Astrocyte (in vitro differentiated cells and primary cell): Measurements from ENCODE around the gene SQOR. TPM values are rescaled to one million over a fixed set of nuclear protein-coding genes. Genes with fewer than 3 reads are reported as not detected.

ENCODE experiments used
- DNase-seq: peaks from one replicate; pipeline ENCODE4 v3.0.0-alpha.2; 2010; ENCODE audit warnings: low read depth
- FAIRE-seq: peaks from 2 replicates; lab custom pipeline; 2011; peaks lifted over from hg19 to GRCh38; lab: Jason Lieb, UNC
- H2AFZ ChIP-seq: 2 replicates; pipeline ENCODE4 v1.6.0; 2012; ENCODE audit warnings: low read depth, low read length, inconsistent platforms
- H3K27ac ChIP-seq: 2 replicates; pipeline ENCODE4 v1.5.1; 2011; ENCODE audit warnings: low read depth, low read length, inconsistent platforms
- H3K27me3 ChIP-seq: 2 replicates; pipeline ENCODE4 v1.6.0; 2011; ENCODE audit warnings: low read length, inconsistent platforms; ENCODE audit not compliant: insufficient read depth
- H3K36me3 ChIP-seq: 2 replicates; pipeline ENCODE4 v1.5.1; 2011; ENCODE audit warnings: low read length, inconsistent platforms; ENCODE audit not compliant: insufficient read depth
- H3K4me1 ChIP-seq: 2 replicates; pipeline ENCODE4 v1.5.1; 2011; ENCODE audit warnings: low read length, inconsistent platforms; ENCODE audit not compliant: insufficient read depth
- H3K4me2 ChIP-seq: 2 replicates; pipeline ENCODE4 v1.6.0; 2012; ENCODE audit warnings: low read length, inconsistent platforms
- H3K4me3 ChIP-seq: 2 replicates; pipeline ENCODE4 v1.5.1; 2011; ENCODE audit warnings: low read depth, mild to moderate bottlenecking, low read length, inconsistent platforms; ENCODE audit not compliant: insufficient read depth
- H3K79me2 ChIP-seq: 2 replicates; pipeline ENCODE4 v1.6.0; 2012; ENCODE audit warnings: mild to moderate bottlenecking, low read length, inconsistent platforms; ENCODE audit not compliant: insufficient read depth
- H3K9ac ChIP-seq: 2 replicates; pipeline ENCODE4 v1.6.0; 2012; ENCODE audit warnings: mild to moderate bottlenecking, low read length, inconsistent platforms
- H3K9me3 ChIP-seq: 2 replicates; pipeline ENCODE4 v1.5.1; 2012; ENCODE audit warnings: low read depth, mild to moderate bottlenecking, low read length, inconsistent platforms; ENCODE audit not compliant: insufficient read depth
- H4K20me1 ChIP-seq: 2 replicates; pipeline ENCODE4 v1.6.0; 2012; ENCODE audit warnings: low read length, inconsistent platforms; ENCODE audit not compliant: insufficient read depth
- H3K27ac Mint-ChIP-seq: one replicate; pipeline ENCODE4 v1.8.0; 2021; ENCODE audit warnings: mild to moderate bottlenecking, mixed read lengths; ENCODE audit not compliant: unreplicated experiment
- H3K27me3 Mint-ChIP-seq: one replicate; pipeline ENCODE4 v1.8.0; 2021; ENCODE audit warnings: low read depth, mixed read lengths; ENCODE audit not compliant: unreplicated experiment
- H3K36me3 Mint-ChIP-seq: one replicate; pipeline ENCODE4 v1.8.0; 2021; ENCODE audit warnings: low read depth, mixed read lengths; ENCODE audit not compliant: unreplicated experiment
- H3K4me1 Mint-ChIP-seq: one replicate; pipeline ENCODE4 v1.8.0; 2021; ENCODE audit warnings: low read depth, mixed read lengths; ENCODE audit not compliant: unreplicated experiment
- H3K4me3 Mint-ChIP-seq: one replicate; pipeline ENCODE4 v1.8.0; 2021; ENCODE audit warnings: mild to moderate bottlenecking, moderate library complexity, mixed read lengths; ENCODE audit not compliant: unreplicated experiment
- H3K9me3 Mint-ChIP-seq: one replicate; pipeline ENCODE4 v1.8.0; 2021; ENCODE audit warnings: mild to moderate bottlenecking, mixed read lengths; ENCODE audit not compliant: unreplicated experiment
- EZH2 ChIP-seq: IDR thresholded peaks from 2 replicates; pipeline ENCODE4 v1.6.1; 2012; ENCODE audit warnings: mild to moderate bottlenecking, low read length, inconsistent platforms; ENCODE audit not compliant: insufficient read depth
- total RNA-seq: library from RNA; stranded (reverse); gene quantifications from 2 replicates; pipeline ENCODE4 v1.2.1, GENCODE V29; 2021
- TF ChIP-seq, protein P1 (sequence below): IDR thresholded peaks from 2 replicates; pipeline ENCODE4 v1.5.1; 2011; ENCODE audit warnings: low read depth, mild to moderate bottlenecking, inconsistent platforms, low read length, moderate library complexity; ENCODE audit not compliant: insufficient read depth

Gene SQOR
- total RNA-seq, 1 donor from 2014 or later: 4.0 TPM

DNA sequence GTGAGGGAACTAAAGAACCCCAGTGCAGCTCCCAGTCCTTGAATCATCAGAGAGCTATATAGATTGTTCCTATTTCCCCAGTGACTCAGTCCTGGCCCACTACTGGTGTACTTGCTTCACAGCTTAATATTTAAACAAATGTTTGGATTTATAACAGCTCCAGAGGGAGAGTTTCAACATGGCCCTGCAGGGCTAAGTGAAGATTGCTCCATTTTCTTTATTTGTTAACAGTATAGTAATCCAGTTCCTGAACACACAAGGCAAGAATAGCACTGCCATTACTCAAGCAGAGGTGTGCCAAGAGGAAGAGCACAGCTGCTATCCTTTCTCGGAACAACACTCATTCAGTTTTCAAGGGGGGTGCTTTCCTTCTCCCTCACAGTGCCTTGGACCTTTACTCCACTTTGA is 6.5 kb downstream of the SQOR start:
- Histone ChIP-seq H4K20me1 (no peaks in the 10 kb centered on the region), H3K4me1 (peaks cover 38% of the 10 kb centered on the region), H3K27me3 (no peaks in the 10 kb centered on the region), H3K27ac (peak overlapping the region; percentile 56), H3K9me3 (no peaks in the 10 kb centered on the region), H2AFZ (no peak overlapping the region), H3K4me3 (no peak overlapping the region), H3K9ac (no peak overlapping the region), H3K36me3 (no peaks in the 10 kb centered on the region), H3K79me2 (no peaks in the 10 kb centered on the region), H3K4me2 (peak overlapping the region; percentile 56)
- no peak overlapping the region for H3K4me3 Mint-ChIP-seq
- H3K27ac Mint-ChIP-seq: peak overlapping the region; percentile 23
- no peak for TF ChIP-seq EZH2
- H3K36me3 Mint-ChIP-seq: no peaks in the 10 kb centered on the region
- H3K4me1 Mint-ChIP-seq: peaks cover 34% of the 10 kb centered on the region
- DNase-seq (peak; percentile 66), FAIRE-seq (no peak)
- no peaks in the 10 kb centered on the region for H3K27me3 Mint-ChIP-seq
- H3K9me3 Mint-ChIP-seq: peaks cover 3% of the 10 kb centered on the region

DNA sequence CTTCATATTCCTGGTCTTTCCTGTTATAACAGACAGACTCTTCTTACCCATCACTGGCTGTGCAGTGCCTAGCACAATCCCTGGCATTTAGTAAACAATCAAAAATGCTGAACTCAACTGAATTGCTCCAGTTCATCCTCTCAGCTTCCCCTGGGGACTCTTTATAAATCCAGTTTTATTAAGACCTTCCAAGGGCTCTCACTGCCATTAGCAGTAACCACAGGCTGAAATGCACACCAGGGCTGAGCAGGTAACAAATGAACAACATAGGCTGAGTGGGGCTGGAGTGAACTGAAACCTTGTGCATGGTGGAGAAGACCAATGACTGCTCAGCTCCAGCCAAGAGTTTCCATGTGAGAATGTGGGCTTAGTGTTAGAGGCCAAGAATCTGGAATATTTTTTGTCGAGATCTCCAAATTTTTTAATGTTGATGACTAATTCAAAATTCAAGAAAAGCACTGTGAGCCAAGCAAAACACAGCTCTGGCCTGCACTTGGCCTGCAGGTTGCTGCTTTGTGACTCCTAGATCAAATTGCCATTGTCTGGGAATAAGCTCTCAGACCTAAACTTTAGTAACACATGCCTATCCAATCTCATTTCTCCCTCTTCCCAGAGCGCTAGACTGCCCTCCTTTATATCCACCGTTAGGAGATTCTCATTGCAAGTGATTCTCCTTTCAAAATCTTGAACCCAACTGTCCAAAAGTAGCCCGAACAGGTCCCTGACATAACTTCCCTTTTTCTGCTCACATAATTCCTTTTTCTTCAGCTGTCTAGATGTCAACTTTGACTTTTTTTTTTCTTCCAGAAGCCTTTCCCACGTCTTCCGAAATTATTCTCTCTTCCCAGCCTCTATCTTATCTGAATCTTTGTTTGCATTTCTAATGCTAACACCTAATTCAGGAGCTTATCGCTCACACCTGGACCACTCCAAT is 7.4 kb downstream of the SQOR start:
- Mint-ChIP-seq H3K36me3 (no peaks in the 10 kb centered on the region), H3K4me1 (peaks cover 34% of the 10 kb centered on the region), H3K4me3 (no peak overlapping the region), H3K9me3 (peaks cover 3% of the 10 kb centered on the region), H3K27me3 (no peaks in the 10 kb centered on the region), H3K27ac (no peak overlapping the region)
- Histone ChIP-seq H3K4me3 (no peak overlapping the region), H3K9ac (no peak overlapping the region), H2AFZ (no peak overlapping the region), H3K79me2 (no peaks in the 10 kb centered on the region), H3K27ac (peak overlapping the region; percentile 56), H3K4me2 (peak overlapping the region; percentile 56), H3K4me1 (peaks cover 37% of the 10 kb centered on the region), H3K27me3 (no peaks in the 10 kb centered on the region), H4K20me1 (no peaks in the 10 kb centered on the region), H3K9me3 (no peaks in the 10 kb centered on the region), H3K36me3 (no peaks in the 10 kb centered on the region)
- FAIRE-seq: peak; percentile 23
- no peak for TF ChIP-seq EZH2
- TF ChIP-seq, protein P1, sequence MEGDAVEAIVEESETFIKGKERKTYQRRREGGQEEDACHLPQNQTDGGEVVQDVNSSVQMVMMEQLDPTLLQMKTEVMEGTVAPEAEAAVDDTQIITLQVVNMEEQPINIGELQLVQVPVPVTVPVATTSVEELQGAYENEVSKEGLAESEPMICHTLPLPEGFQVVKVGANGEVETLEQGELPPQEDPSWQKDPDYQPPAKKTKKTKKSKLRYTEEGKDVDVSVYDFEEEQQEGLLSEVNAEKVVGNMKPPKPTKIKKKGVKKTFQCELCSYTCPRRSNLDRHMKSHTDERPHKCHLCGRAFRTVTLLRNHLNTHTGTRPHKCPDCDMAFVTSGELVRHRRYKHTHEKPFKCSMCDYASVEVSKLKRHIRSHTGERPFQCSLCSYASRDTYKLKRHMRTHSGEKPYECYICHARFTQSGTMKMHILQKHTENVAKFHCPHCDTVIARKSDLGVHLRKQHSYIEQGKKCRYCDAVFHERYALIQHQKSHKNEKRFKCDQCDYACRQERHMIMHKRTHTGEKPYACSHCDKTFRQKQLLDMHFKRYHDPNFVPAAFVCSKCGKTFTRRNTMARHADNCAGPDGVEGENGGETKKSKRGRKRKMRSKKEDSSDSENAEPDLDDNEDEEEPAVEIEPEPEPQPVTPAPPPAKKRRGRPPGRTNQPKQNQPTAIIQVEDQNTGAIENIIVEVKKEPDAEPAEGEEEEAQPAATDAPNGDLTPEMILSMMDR: no peak
- peak; percentile 86 for DNase-seq

DNA sequence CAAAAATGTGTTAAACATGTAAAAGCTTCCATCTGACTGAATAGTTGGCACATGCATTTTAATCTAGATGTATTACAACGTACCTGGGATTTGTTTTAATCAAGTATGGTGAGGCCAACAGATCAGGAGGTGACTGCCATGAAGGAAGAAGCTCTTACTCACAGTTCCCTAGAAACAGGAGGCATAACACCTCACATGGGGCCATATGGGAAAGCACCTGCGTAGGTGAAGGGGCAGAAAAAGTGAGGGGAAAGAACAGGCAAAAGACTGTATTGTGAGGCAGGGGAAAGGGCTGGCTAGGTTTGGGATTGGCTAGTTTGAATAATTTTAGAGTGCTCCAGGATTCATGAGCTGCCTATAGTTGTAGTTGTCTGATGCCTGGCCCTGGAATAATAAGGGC is 9.6 kb downstream of the SQOR start:
- Mint-ChIP-seq H3K4me1 (peaks cover 32% of the 10 kb centered on the region), H3K36me3 (no peaks in the 10 kb centered on the region), H3K4me3 (no peak overlapping the region), H3K9me3 (peaks cover 3% of the 10 kb centered on the region), H3K27me3 (no peaks in the 10 kb centered on the region), H3K27ac (no peak overlapping the region)
- DNase-seq: no peak
- H3K9me3 ChIP-seq: no peaks in the 10 kb centered on the region
- no peak overlapping the region for H3K27ac ChIP-seq
- TF ChIP-seq, protein P1: no peak
- no peak for TF ChIP-seq EZH2
- H3K27me3 ChIP-seq: no peaks in the 10 kb centered on the region
- H3K4me1 ChIP-seq: peaks cover 39% of the 10 kb centered on the region
- no peak for FAIRE-seq
- H3K4me3 ChIP-seq: no peak overlapping the region
- H4K20me1 ChIP-seq: no peaks in the 10 kb centered on the region
- no peaks in the 10 kb centered on the region for H3K79me2 ChIP-seq
- H3K4me2 ChIP-seq: no peak overlapping the region
- H3K36me3 ChIP-seq: no peaks in the 10 kb centered on the region
- no peak overlapping the region for H3K9ac ChIP-seq
- no peak overlapping the region for H2AFZ ChIP-seq
